Thoracic aorta (tissue), 2 donors: Measurements from ENCODE around the gene BAZ1B. TPM values are rescaled to one million over a fixed set of nuclear protein-coding genes. Genes with fewer than 3 reads are reported as not detected.
"Not testable (repeated sequence)": the region's sequence is repeated elsewhere in the genome, so short reads cannot be mapped to it uniquely, and the experiment has no call there.

Experiments
- ATAC-seq: fragments of 150-250 bp; one replicate; pipeline ENCODE4 v1.8.0; 2017; ENCODE audit warnings: low read depth; ENCODE audit not compliant: insufficient number of reproducible peaks, low FRiP score
- DNase-seq: peaks from one replicate; pipeline ENCODE4 v3.0.0-alpha.2; 2020; ENCODE audit warnings: low spot score
- H3K27ac ChIP-seq, 2 donors: fragments of 200-600 bp; sonication (generic); 1 replicate in 1 of 2; 2 replicates in 1 of 2; pipeline ENCODE4 v1.5.1; 2016; ENCODE audit warnings: mild to moderate bottlenecking in 2 of 2, moderate library complexity in 2 of 2
- H3K27me3 ChIP-seq: fragments of 200-600 bp; sonication (generic); replicated peaks from 2 replicates; pipeline ENCODE4 v1.6.0; 2016; ENCODE audit warnings: mild to moderate bottlenecking; ENCODE audit not compliant: insufficient read depth
- H3K36me3 ChIP-seq: fragments of 200-600 bp; sonication (generic); one replicate; pipeline ENCODE4 v1.5.1; 2016
- H3K4me1 ChIP-seq, 2 donors: fragments of 200-600 bp; sonication (generic); 1 replicate in 1 of 2; 2 replicates in 1 of 2; pipeline versions ENCODE4 v1.5.1 to v1.6.0; 2016; ENCODE audit warnings: low read depth in 2 of 2, mild to moderate bottlenecking in 1 of 2; ENCODE audit not compliant: control insufficient read depth in 1 of 2
- H3K4me3 ChIP-seq: fragments of 200-600 bp; sonication (generic); 2 replicates; pipeline ENCODE4 v1.5.1; 2016; ENCODE audit warnings: mild to moderate bottlenecking
- H3K9me3 ChIP-seq: fragments of 200-600 bp; sonication (generic); 2 replicates; pipeline ENCODE4 v1.5.1; 2016
- CTCF ChIP-seq: fragments of 200-600 bp; sonication (generic); IDR thresholded peaks from one replicate; pipeline ENCODE4 v1.5.1; 2019; ENCODE audit warnings: antibody characterized with exemption
- total RNA-seq, 2 donors: library from RNA; depleted of rRNA; stranded (reverse); fragments of >200 nt; gene quantifications; one replicate each; pipeline versions ENCODE4 v1.1.0 to v1.2.3, GENCODE V29; 2016

Gene BAZ1B
- total RNA-seq, 2 donors from 2014 or later, result 43.9 to 65.3 TPM

GRCh38 chr7:73432676-73433075 is 89.4 kb downstream of the BAZ1B start:
- DNase-seq, result no peak
- Histone ChIP-seq H3K36me3 (no peaks in the 10 kb centered on the region), H3K27me3 (no peaks in the 10 kb centered on the region), H3K4me1 (peaks cover 0 to 14% of the 10 kb centered on the region in 2 donors), H3K4me3 (no peak overlapping the region), H3K27ac (no peak overlapping the region), H3K9me3 (no peaks in the 10 kb centered on the region)
- no peak for TF ChIP-seq CTCF
- ATAC-seq, result no peak

DNA sequence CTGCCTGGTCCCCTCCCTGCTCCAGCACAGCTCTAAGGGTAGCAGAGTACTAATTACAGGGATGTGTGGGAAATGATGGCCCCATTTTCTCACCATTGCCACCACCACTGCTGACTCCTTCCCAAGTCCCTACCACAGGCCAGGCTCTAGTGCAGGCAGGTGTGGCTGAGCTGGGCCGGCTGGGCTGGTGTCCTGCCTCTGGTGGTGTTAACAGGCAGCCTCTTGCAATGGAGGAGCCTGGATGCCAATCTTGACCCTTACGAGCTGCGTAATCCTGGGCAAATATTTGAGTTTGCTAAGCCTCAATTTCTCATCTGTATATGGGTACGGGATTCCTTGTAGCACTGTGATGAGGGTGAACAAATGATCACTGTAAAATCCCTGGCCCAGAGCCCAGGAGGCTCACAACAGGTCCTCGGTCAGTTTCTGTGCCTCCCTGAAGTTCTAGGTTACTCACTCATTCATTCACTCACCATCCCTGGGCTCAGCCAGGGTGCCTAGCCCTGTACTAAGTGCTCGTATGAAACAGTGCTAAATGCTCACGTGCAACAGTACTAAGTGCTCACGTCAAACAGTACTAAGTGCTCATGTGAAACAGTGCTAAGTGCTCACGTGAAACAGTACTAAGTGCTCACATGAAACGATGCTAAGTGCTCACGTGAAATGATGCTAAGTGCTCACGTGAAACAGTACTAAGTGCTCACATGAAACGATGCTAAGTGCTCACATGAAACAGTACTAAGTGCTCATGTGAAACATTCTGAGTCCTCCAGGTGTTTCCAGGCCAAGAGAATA is 90.9 kb downstream of the BAZ1B start:
- no peak for TF ChIP-seq CTCF
- H3K4me1 ChIP-seq, result peaks cover 0 to 14% of the 10 kb centered on the region in 2 donors
- H3K27ac ChIP-seq, result no peak overlapping the region
- H3K9me3 ChIP-seq, result no peaks in the 10 kb centered on the region
- no peaks in the 10 kb centered on the region for H3K36me3 ChIP-seq
- ATAC-seq (no peak), DNase-seq (no peak)
- H3K27me3 ChIP-seq, result no peaks in the 10 kb centered on the region
- no peak overlapping the region for H3K4me3 ChIP-seq

GRCh38 chr7:73430540-73430939 is 91.6 kb downstream of the BAZ1B start:
- peaks cover 0 to 14% of the 10 kb centered on the region in 2 donors for H3K4me1 ChIP-seq
- not testable (repeated sequence) for H3K27ac ChIP-seq, H3K27me3 ChIP-seq, DNase-seq, H3K4me3 ChIP-seq, ATAC-seq, H3K9me3 ChIP-seq, H3K36me3 ChIP-seq

- no peak for DNase-seq
Measured at GRCh38 chr7:73429622-73430505, 92.2 kb downstream of the BAZ1B start.

DNA sequence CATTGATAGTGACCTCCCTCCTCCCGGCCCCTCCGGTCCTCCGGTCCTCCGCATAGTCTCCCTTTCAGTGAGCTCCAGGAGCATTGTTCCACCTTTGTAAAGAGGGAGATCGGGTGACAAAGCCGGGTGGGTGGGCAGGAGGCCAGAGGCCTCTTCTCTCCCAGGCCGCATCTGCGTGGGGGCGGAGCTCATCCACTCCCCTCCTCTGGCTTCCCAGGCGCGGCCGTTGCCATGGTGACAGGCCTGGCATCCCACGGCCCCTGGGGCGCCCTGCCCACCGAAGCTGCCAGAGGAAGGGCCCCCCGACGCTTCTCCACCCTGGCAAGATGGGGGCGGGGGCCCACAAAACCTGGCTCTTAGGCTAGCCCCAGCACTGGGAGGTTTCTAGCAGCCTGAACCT is 92.9 kb downstream of the BAZ1B start:
- Histone ChIP-seq H3K4me1 (peaks cover 0 to 18% of the 10 kb centered on the region in 2 donors), H3K4me3 (no peak overlapping the region), H3K36me3 (no peaks in the 10 kb centered on the region), H3K27ac (no peak overlapping the region), H3K27me3 (no peaks in the 10 kb centered on the region), H3K9me3 (no peaks in the 10 kb centered on the region)
- DNase-seq (no peak), ATAC-seq (no peak)
- TF ChIP-seq CTCF, result no peak

More at GRCh38 chr7:73429622-73430505, 92.2 kb downstream of the BAZ1B start:
- no peak for ATAC-seq
- TF ChIP-seq CTCF, result no peak
- Histone ChIP-seq H3K36me3 (no peaks in the 10 kb centered on the region), H3K27ac (no peak overlapping the region), H3K4me1 (peaks cover 0 to 14% of the 10 kb centered on the region in 2 donors), H3K27me3 (no peaks in the 10 kb centered on the region), H3K4me3 (no peak overlapping the region), H3K9me3 (no peaks in the 10 kb centered on the region)
